Umbilical cord (tissue), 2 donors: ENCODE measurements around the gene SAMD8. TPM values are rescaled to one million over a fixed set of nuclear protein-coding genes. Genes with fewer than 3 reads are reported as not detected.
"Not testable (repeated sequence)": the region's sequence is repeated elsewhere in the genome, so short reads cannot be mapped to it uniquely, and the experiment has no call there.

Experiments used
- DNase-seq: peaks from one replicate; pipeline ENCODE4 v3.0.0-alpha.2; 2015; ENCODE audit warnings: low spot score
- total RNA-seq: library from RNA; depleted of rRNA; stranded (reverse); fragments of >200 nt; gene quantifications from one replicate; pipeline ENCODE4 v1.2.3, GENCODE V29; 2014; ENCODE audit warnings: low replicate concordance; ENCODE audit not compliant: insufficient read depth

Gene SAMD8
- total RNA-seq, 1 donor from 2014 or later: 39.5 TPM

GRCh38 chr10:75212343-75212742 lies 100.9 kb downstream of the SAMD8 start:
- no peak for DNase-seq

GRCh38 chr10:75220274-75220673 lies 108.8 kb downstream of the SAMD8 start:
- DNase-seq: no peak

GRCh38 chr10:75221492-75221891 lies 110.0 kb downstream of the SAMD8 start:
- DNase-seq: not testable (repeated sequence)

GRCh38 chr10:75223507-75223906 lies 112.1 kb downstream of the SAMD8 start:
- DNase-seq: no peak

- no peak for DNase-seq
Observed at GRCh38 chr10:75226095-75226494, 114.6 kb downstream of the SAMD8 start.

GRCh38 chr10:75226656-75227055 lies 115.2 kb downstream of the SAMD8 start:
- DNase-seq: no peak

GRCh38 chr10:75228278-75228677 lies 116.8 kb downstream of the SAMD8 start:
- DNase-seq: no peak

GRCh38 chr10:75228834-75229233 lies 117.4 kb downstream of the SAMD8 start:
- no peak for DNase-seq

- DNase-seq: peak; percentile 36
Observed at GRCh38 chr10:75229971-75230370, 118.5 kb downstream of the SAMD8 start.

GRCh38 chr10:75230600-75231038 lies 119.2 kb downstream of the SAMD8 start:
- DNase-seq: peak; percentile 88

Other genes with a start within 250 kb of the SAMD8 start
- 77.3 TPM for gene VDAC2, start 99.1 kb downstream of the SAMD8 start, total RNA-seq
- gene COMTD1, start 124.3 kb downstream of the SAMD8 start, total RNA-seq: 15.9 TPM